Neutrophil (primary cell): ENCODE data around the gene ATRN.
"Not testable (repeated sequence)": the region's sequence is repeated elsewhere in the genome, so short reads cannot be mapped to it uniquely, and the experiment has no call there.

Experiments used
- H3K27ac ChIP-seq: fragments of 200-600 bp; sonication (generic); 2 replicates; pipeline ENCODE4 v1.5.1; 2016; ENCODE audit warnings: mild to moderate bottlenecking, moderate library complexity
- H3K27me3 ChIP-seq: fragments of 200-600 bp; sonication (generic); 2 replicates; pipeline ENCODE4 v1.6.0; 2016; ENCODE audit warnings: mild to moderate bottlenecking
- H3K36me3 ChIP-seq: fragments of 200-600 bp; sonication (generic); 2 replicates; pipeline ENCODE4 v1.5.1; 2017
- H3K4me1 ChIP-seq, 2 experiments: fragments of 200-600 bp in 1 of 2; sonication (generic) in 1 of 2; 1 replicate in 1 of 2; 2 replicates in 1 of 2; pipeline versions ENCODE4 v1.5.1 to v1.6.1; 2013 to 2016; ENCODE audit warnings: low read depth in 1 of 2, low read length in 1 of 2, mild to moderate bottlenecking in 1 of 2, moderate library complexity in 1 of 2; ENCODE audit not compliant: control insufficient read depth in 1 of 2, insufficient read depth in 1 of 2
- H3K4me3 ChIP-seq, 2 experiments: fragments of 200-600 bp in 1 of 2; sonication (generic) in 1 of 2; 1 replicate in 1 of 2; 2 replicates in 1 of 2; pipeline ENCODE4 v1.5.1; 2013 to 2016; ENCODE audit warnings: low read depth in 1 of 2, low read length in 1 of 2, mild to moderate bottlenecking in 1 of 2, moderate library complexity in 1 of 2
- H3K9me3 ChIP-seq: fragments of 200-600 bp; sonication (generic); 2 replicates; pipeline ENCODE4 v1.5.1; 2016
- CTCF ChIP-seq: fragments of 200-600 bp; sonication (generic); IDR thresholded peaks from 2 replicates; pipeline ENCODE4 v1.5.1; 2016; ENCODE audit warnings: antibody characterized with exemption

ATRN gene

GRCh38 chr20:3592931-3593330 lies 122.1 kb downstream of the ATRN start:
- Histone ChIP-seq H3K9me3 (no peaks in the 10 kb centered on the region), H3K27me3 (no peaks in the 10 kb centered on the region), H3K27ac (no peak overlapping the region), H3K4me3 (no peak overlapping the region), H3K36me3 (peaks cover 61% of the 10 kb centered on the region), H3K4me1 (no peaks in the 10 kb centered on the region)
- no peak for TF ChIP-seq CTCF

- H3K4me3 ChIP-seq = no peak overlapping the region
- no peak overlapping the region for H3K27ac ChIP-seq
- no peaks in the 10 kb centered on the region for H3K4me1 ChIP-seq
- TF ChIP-seq CTCF = no peak
- H3K36me3 ChIP-seq = peaks cover 81% of the 10 kb centered on the region
- H3K9me3 ChIP-seq = no peaks in the 10 kb centered on the region
- no peaks in the 10 kb centered on the region for H3K27me3 ChIP-seq
Measured at GRCh38 chr20:3595541-3595940, 124.7 kb downstream of the ATRN start.

GRCh38 chr20:3603108-3603507 lies 132.3 kb downstream of the ATRN start:
- Histone ChIP-seq H3K4me1 (no peaks in the 10 kb centered on the region), H3K4me3 (no peak overlapping the region), H3K9me3 (no peaks in the 10 kb centered on the region), H3K27ac (no peak overlapping the region), H3K27me3 (no peaks in the 10 kb centered on the region), H3K36me3 (peaks cover 42% of the 10 kb centered on the region)
- TF ChIP-seq CTCF = no peak

- not testable (repeated sequence) for H3K9me3 ChIP-seq, H3K27ac ChIP-seq, H3K27me3 ChIP-seq, H3K4me3 ChIP-seq, H3K4me1 ChIP-seq
- H3K36me3 ChIP-seq = peaks cover 24% of the 10 kb centered on the region
Measured at GRCh38 chr20:3605386-3605886, 134.6 kb downstream of the ATRN start.

- no peak for TF ChIP-seq CTCF
- Histone ChIP-seq H3K4me3 (no peak overlapping the region), H3K27me3 (no peaks in the 10 kb centered on the region), H3K9me3 (no peaks in the 10 kb centered on the region), H3K36me3 (peaks cover 22% of the 10 kb centered on the region), H3K27ac (no peak overlapping the region), H3K4me1 (no peaks in the 10 kb centered on the region)
Measured at GRCh38 chr20:3606021-3606420, 135.2 kb downstream of the ATRN start.

GRCh38 chr20:3611901-3612300 lies 141.1 kb downstream of the ATRN start:
- Histone ChIP-seq H3K4me1 (no peaks in the 10 kb centered on the region), H3K27me3 (no peaks in the 10 kb centered on the region), H3K27ac (no peak overlapping the region), H3K4me3 (no peak overlapping the region), H3K9me3 (no peaks in the 10 kb centered on the region), H3K36me3 (no peaks in the 10 kb centered on the region)
- no peak for TF ChIP-seq CTCF
